Mucosa of descending colon (tissue), 3 donors: Measurements from ENCODE around the gene SUSD6. TPM values are rescaled to one million over a fixed set of nuclear protein-coding genes. Genes with fewer than 3 reads are reported as not detected.

ENCODE experiments used
- ATAC-seq: fragments of 200-7000 bp; cut with Tn5 transposase; one replicate; pipeline ENCODE4 v1.9.1; 2020; ENCODE audit warnings: mild to moderate bottlenecking, moderate library complexity
- DNase-seq, 3 donors: peaks; one replicate each; pipeline ENCODE4 v3.0.0-alpha.2; 2020
- H3K36me3 ChIP-seq: fragments of 200-600 bp; one replicate; pipeline ENCODE4 v1.8.0; 2021; ENCODE audit warnings: low read depth, mild to moderate bottlenecking
- H3K4me1 ChIP-seq: fragments of 200-600 bp; one replicate; pipeline ENCODE4 v1.8.0; 2021; ENCODE audit warnings: low read depth, mild to moderate bottlenecking
- H3K4me3 ChIP-seq: fragments of 200-600 bp; one replicate; pipeline ENCODE4 v1.8.0; 2021; ENCODE audit warnings: mild to moderate bottlenecking
- H3K9me3 ChIP-seq: fragments of 200-600 bp; one replicate; pipeline ENCODE4 v1.8.0; 2021; ENCODE audit warnings: mild to moderate bottlenecking
- CTCF ChIP-seq: fragments of 200-600 bp; IDR thresholded peaks from one replicate; pipeline ENCODE4 v1.8.0; 2022; ENCODE audit warnings: antibody characterized with exemption, mild to moderate bottlenecking
- intact Hi-C, 2 donors: fragments of 100-400 bp; cut with DNase I in 1 of 2; cut with micrococcal nuclease in 1 of 2; formaldehyde crosslinking; loops; one replicate each; pipeline versions ENCODE4 v1.11.0 to v1.11.1; 2022; cut with DNase I, micrococcal nuclease
- total RNA-seq, 3 donors: library from RNA; stranded (reverse); fragmentation: NEBNext Ultra II Directional in 2 of 3; extraction: Animal tissue kit (Norgen Biotek cat#: 25700) in 2 of 3; gene quantifications; one replicate each; pipeline versions ENCODE4 v1.2.1 to v1.2.4, GENCODE V29; 2021 to 2023
- donor health status: DM: no; HTN: no; CAD: no; lungs with moderate emphysema.
- donor health status: DM: no; HTN: no; CAD: no.
- donor health status: DM: no; HTN: yes; CAD: no.

The SUSD6 gene
- total RNA-seq, 3 donors from 2014 or later, result 56.3 to 98.3 (median 95.6) TPM

DNA sequence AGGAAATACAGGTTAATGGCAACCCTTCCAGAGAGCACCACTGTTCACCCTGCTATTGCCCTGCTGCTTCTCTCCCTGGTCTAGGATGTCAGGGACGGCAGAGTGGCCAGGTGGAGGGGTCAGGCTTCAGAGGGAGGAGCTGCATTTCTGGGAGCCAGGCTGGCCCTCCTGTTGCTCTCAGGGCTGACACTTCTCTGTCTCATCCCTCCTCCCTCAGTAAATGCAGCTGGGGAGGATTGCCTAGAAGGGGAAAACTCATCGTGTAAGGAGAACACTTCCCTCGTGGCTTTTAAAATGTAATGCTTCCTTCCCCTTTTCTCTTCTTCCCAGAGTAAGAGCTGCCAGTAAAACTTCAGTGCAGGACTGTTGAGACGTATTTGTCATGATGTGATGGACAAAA, 20.8 kb downstream of the SUSD6 start:
- intact Hi-C loops, result no loop called here
- no peak for TF ChIP-seq CTCF
- DNase-seq (no peak), ATAC-seq (no peak)
- H3K9me3 ChIP-seq, result no peaks in the 10 kb centered on the region
- no peaks in the 10 kb centered on the region for H3K36me3 ChIP-seq
- H3K4me3 ChIP-seq, result no peak overlapping the region
- H3K4me1 ChIP-seq, result peaks cover 38% of the 10 kb centered on the region

DNA sequence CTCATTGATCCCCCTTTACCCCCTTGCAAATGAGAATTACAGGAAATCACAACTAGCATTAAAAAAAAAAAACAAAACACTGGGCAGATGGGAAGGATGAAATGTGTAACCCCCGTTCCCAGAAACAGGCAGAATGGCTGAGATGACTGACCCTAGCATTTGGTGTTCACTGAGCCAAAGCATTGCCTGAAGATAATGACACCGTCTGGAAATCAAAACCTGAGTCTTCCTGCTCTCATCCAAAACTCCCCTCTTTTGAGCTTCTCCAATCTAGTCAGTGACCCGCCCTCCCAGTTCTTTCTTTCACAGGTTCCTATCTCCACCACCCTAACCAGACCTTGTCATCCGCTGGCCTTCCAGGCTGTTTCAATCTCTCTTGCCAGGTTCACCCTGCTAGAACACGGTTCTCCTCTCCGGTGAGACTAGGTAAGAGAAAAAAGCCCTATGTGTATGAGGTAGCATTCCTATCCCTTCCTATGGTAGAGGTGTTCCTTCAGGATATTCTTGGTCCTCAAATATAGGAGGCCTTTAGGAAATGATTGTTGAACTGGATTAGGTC, 21.3 kb downstream of the SUSD6 start:
- peaks cover 43% of the 10 kb centered on the region for H3K4me1 ChIP-seq
- TF ChIP-seq CTCF, result no peak
- no peak overlapping the region for H3K4me3 ChIP-seq
- ATAC-seq, result no peak
- H3K9me3 ChIP-seq, result no peaks in the 10 kb centered on the region
- intact Hi-C loops, result no loop called here
- no peaks in the 10 kb centered on the region for H3K36me3 ChIP-seq
- no peak for DNase-seq

DNA sequence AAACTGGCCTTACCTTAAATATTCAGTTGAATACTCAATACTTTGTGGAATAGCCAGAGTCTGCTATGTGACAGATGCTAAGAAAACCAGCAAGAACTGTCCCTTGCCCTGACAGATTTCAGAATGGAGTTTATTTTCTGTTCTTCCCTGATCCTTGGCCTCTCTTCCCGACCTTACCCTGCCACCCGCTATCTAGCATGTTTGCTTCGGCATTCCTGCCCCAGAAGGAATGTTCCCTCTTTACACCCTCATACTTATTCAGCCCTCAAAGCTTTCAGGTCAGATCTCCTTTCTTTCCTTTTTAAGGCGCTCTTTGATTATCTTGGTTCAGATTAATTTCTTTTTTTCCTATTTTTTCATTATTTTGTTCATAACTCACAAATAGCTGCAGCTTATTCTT, 21.8 kb downstream of the SUSD6 start:
- intact Hi-C loops, result no loop called here
- Histone ChIP-seq H3K9me3 (no peaks in the 10 kb centered on the region), H3K4me1 (peaks cover 47% of the 10 kb centered on the region), H3K4me3 (no peak overlapping the region), H3K36me3 (no peaks in the 10 kb centered on the region)
- TF ChIP-seq CTCF, result no peak
- ATAC-seq (no peak), DNase-seq (no peak)

- H3K4me3 ChIP-seq, result no peak overlapping the region
- peaks cover 62% of the 10 kb centered on the region for H3K4me1 ChIP-seq
- intact Hi-C loops, result no loop called here
- no peaks in the 10 kb centered on the region for H3K36me3 ChIP-seq
- no peaks in the 10 kb centered on the region for H3K9me3 ChIP-seq
- ATAC-seq (no peak), DNase-seq (no peak)
- no peak for TF ChIP-seq CTCF
These were observed 24.7 kb downstream of the SUSD6 start for GRCh38 chr14:69635981-69636639.

GRCh38 chr14:69636718-69637480, 25.5 kb downstream of the SUSD6 start:
- no peak overlapping the region for H3K4me3 ChIP-seq
- no peaks in the 10 kb centered on the region for H3K9me3 ChIP-seq
- intact Hi-C loops, result no loop called here
- DNase-seq (no peak), ATAC-seq (peak; percentile 31)
- TF ChIP-seq CTCF, result no peak
- H3K4me1 ChIP-seq, result peaks cover 55% of the 10 kb centered on the region
- no peaks in the 10 kb centered on the region for H3K36me3 ChIP-seq
